Measurements from ENCODE around the gene HDAC5.

DNA sequence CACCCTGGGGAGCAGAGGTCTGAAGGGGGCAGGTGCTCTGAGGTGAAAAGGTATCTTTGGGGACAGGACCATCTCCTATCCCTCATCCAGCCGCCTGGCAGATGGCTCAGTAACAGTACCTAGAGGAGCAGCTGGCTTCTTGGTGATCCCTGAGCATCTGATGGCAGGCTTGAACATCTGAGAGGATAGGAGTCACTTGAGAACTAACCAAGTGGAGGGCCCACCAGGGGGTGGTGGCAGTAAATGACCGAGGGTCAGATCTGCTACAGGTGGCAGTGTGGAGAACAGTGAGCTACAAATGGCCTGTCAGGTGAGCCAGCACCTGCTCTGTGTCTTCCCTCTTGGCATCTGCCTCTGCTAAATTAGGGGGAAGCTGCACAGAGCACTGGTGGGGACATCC lies 32.0 kb upstream of the HDAC5 start:
- TF ChIP-seq, protein P1, sequence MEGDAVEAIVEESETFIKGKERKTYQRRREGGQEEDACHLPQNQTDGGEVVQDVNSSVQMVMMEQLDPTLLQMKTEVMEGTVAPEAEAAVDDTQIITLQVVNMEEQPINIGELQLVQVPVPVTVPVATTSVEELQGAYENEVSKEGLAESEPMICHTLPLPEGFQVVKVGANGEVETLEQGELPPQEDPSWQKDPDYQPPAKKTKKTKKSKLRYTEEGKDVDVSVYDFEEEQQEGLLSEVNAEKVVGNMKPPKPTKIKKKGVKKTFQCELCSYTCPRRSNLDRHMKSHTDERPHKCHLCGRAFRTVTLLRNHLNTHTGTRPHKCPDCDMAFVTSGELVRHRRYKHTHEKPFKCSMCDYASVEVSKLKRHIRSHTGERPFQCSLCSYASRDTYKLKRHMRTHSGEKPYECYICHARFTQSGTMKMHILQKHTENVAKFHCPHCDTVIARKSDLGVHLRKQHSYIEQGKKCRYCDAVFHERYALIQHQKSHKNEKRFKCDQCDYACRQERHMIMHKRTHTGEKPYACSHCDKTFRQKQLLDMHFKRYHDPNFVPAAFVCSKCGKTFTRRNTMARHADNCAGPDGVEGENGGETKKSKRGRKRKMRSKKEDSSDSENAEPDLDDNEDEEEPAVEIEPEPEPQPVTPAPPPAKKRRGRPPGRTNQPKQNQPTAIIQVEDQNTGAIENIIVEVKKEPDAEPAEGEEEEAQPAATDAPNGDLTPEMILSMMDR (IDR thresholded peaks at IDR 0.05), result no peak
- TF ChIP-seq EP300 (IDR thresholded peaks at IDR 0.05), result no peak
- TF ChIP-seq POLR2AphosphoS5 (IDR thresholded peaks at IDR 0.05), result no peak
- TF ChIP-seq POLR2A (IDR thresholded peaks at IDR 0.05), result no peak
